ENCODE results near the gene PDE4D. TPM values are rescaled to one million over a fixed set of nuclear protein-coding genes. Genes with fewer than 3 reads are reported as not detected.

Gene PDE4D
- total and polyA plus RNA-seq, 2 of the 4 experiments (the other 2 are of a cell fraction): 1.4 to 7.9 TPM

DNA sequence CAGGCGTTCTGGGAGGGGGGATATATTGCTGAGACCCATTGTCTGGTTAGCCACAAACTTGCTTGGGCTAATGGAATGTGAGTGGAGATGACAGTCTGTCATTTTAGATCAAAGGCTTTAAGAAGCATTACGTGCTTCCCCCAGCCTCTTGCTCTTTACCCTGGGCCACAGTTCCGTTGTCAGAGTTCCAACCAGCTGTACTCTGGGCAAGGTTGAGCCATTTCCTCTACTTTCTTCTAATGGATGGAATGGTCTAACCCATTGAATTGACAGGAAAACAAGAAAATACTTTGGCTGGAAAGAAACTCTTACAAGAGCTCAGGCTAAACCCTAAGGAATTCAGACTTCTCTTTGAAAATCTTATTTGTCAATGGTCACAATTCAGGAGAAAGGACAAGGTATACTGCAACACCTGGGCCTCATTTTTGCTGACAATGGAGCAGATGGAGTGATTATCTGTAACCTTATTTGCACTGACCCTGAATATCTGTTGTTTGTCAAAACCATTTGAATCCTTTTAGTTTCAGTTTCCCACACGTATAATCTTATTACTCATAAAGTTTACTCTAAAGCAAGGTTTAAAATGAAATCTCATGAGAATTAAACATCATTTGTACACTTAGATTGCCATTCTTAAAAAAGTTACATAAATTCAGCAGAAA, 231.4 kb downstream of the PDE4D start:
- Histone ChIP-seq H3K9ac (ENCODE audit: low read depth, low read length) (no peak overlapping the region), H2AK5ac (ENCODE audit: low read depth, low read length) (no peak overlapping the region)

More for the DNA sequence above, 231.4 kb downstream of the PDE4D start:
- Histone ChIP-seq H4K91ac (ENCODE audit: insufficient read depth, low read depth, low read length) (no peak overlapping the region), H3K79me1 (ENCODE audit: low read depth in 1 of 2, low read length in 2 of 2) (no peaks in the 10 kb centered on the region), H3K4me1 (ENCODE audit: control insufficient read depth, insufficient read depth, low read length) (no peaks in the 10 kb centered on the region), H4K8ac (ENCODE audit: low read depth in 2 of 2, low read length in 2 of 2) (no peak overlapping the region), H3K4me3 (ENCODE audit: insufficient read depth, low read depth, low read length) (no peak overlapping the region), H3K27ac (ENCODE audit: insufficient read depth, low read length) (no peak overlapping the region), H4K20me1 (ENCODE audit: insufficient read depth, low read length) (no peaks in the 10 kb centered on the region), H2BK120ac (ENCODE audit: low read depth, low read length) (no peak overlapping the region), H4K5ac (ENCODE audit: low read depth, low read length) (no peak overlapping the region), H3K56ac (ENCODE audit: extremely low read depth, insufficient read depth, low read length) (no peak overlapping the region), H2BK5ac (ENCODE audit: low read depth, low read length, poor library complexity, severe bottlenecking) (no peak overlapping the region), H3K4me2 (ENCODE audit: low read depth, low read length) (no peak overlapping the region), H2BK15ac (ENCODE audit: low read depth, low read length) (no peak overlapping the region), H3K36me3 (ENCODE audit: control insufficient read depth, insufficient read depth, low read length) (no peaks in the 10 kb centered on the region), H3K4ac (ENCODE audit: low read depth, low read length) (no peak overlapping the region), H2AK9ac (replicated peaks; ENCODE audit: low read depth, low read length, poor library complexity) (no peak overlapping the region), H3K27me3 (ENCODE audit: control insufficient read depth, insufficient read depth, low read length) (no peaks in the 10 kb centered on the region), H2BK20ac (ENCODE audit: low read depth, low read length) (no peak overlapping the region), H3K23ac (ENCODE audit: low read depth, low read length) (no peak overlapping the region), H3K18ac (ENCODE audit: low read depth, low read length) (no peak overlapping the region), H3K9me3 (ENCODE audit: control insufficient read depth, insufficient read depth, low read length) (no peaks in the 10 kb centered on the region), H2AFZ (replicated peaks; ENCODE audit: low read length, poor library complexity) (no peak overlapping the region), H3K14ac (replicated peaks; ENCODE audit: low read depth, low read length) (no peak overlapping the region), H3K9me1 (ENCODE audit: insufficient read depth, low read length) (no peaks in the 10 kb centered on the region; the same call in 1 of the 2 replicates)
- no CpG with 5 or more reads among the region's 4 CpGs for WGBS, 2 experiments (ENCODE audit: extremely low coverage in 2 of 2, insufficient read length in 1 of 2)
- dilution Hi-C loops (cut with HindIII; ENCODE audit: low sequenced_read_pairs, unreplicated experiment) (no loop called here), intact Hi-C loops (cut with micrococcal nuclease) (no loop called here), in situ Hi-C loops (cut with MboI; ENCODE audit: low sequenced_read_pairs) (loop anchor here (25.0 kb wide), 1 partner anchor 150 kb away; no protein-coding TSS in a partner anchor)
- TF ChIP-seq RFX5 (IDR thresholded peaks at IDR 0.05; ENCODE audit: low read depth, low read length) (no peak), RAD21 (IDR thresholded peaks at IDR 0.05; ENCODE audit: low read length) (no peak), CTCF (conservative IDR thresholded peaks at IDR 0.05; ENCODE audit: low read depth, low read length) (no peak), MXI1 (IDR thresholded peaks at IDR 0.05; ENCODE audit: borderline replicate concordance, low read depth, low read length) (no peak), CEBPB (IDR thresholded peaks at IDR 0.05; ENCODE audit: low read depth, low read length) (no peak), RCOR1 (IDR thresholded peaks at IDR 0.05; ENCODE audit: insufficient replicate concordance, low read length) (no peak), POLR2A (IDR thresholded peaks at IDR 0.05; ENCODE audit: low read depth, low read length) (no peak), MAZ (IDR thresholded peaks at IDR 0.05; ENCODE audit: borderline replicate concordance, low read depth, low read length) (no peak), CHD1 (IDR thresholded peaks at IDR 0.05; ENCODE audit: low read depth, low read length) (no peak), SMC3 (IDR thresholded peaks at IDR 0.05; ENCODE audit: low read depth, low read length) (no peak), BHLHE40 (IDR thresholded peaks at IDR 0.05; ENCODE audit: low read depth, low read length) (no peak), NFE2L2 (IDR thresholded peaks at IDR 0.05; ENCODE audit: low read depth, low read length) (no peak), MAFK (IDR thresholded peaks at IDR 0.05; ENCODE audit: low read depth, low read length) (no peak), FOS (IDR thresholded peaks at IDR 0.05; ENCODE audit: low read depth, low read length) (no peak), ELK1 (IDR thresholded peaks at IDR 0.05; ENCODE audit: borderline replicate concordance, low read depth, low read length) (no peak)
- TF ChIP-seq, protein P1, sequence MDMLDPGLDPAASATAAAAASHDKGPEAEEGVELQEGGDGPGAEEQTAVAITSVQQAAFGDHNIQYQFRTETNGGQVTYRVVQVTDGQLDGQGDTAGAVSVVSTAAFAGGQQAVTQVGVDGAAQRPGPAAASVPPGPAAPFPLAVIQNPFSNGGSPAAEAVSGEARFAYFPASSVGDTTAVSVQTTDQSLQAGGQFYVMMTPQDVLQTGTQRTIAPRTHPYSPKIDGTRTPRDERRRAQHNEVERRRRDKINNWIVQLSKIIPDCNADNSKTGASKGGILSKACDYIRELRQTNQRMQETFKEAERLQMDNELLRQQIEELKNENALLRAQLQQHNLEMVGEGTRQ (IDR thresholded peaks at IDR 0.05; ENCODE audit: low read depth, low read length): no peak
- no peak for ATAC-seq (ENCODE audit: low read depth)
- no peak for DNase-seq
- CTCF ChIA-PET: interaction anchor here (0.9 kb wide), 1 partner anchor 11 kb away, joined by 6 read pairs; no protein-coding TSS in a partner anchor
- no TSS peak for BruUV-seq (replicated peaks)
- POLR2A ChIA-PET (ENCODE audit: unreplicated experiment): no interaction called here

Measured in IMR-90 (cell line).